Measurements from ENCODE around the gene DYNLL2. TPM values are rescaled to one million over a fixed set of nuclear protein-coding genes. Genes with fewer than 3 reads are reported as not detected.

The DYNLL2 gene
- total RNA-seq, 2 experiments from 2014 or later, result 25.6 to 26.1 TPM

DNA sequence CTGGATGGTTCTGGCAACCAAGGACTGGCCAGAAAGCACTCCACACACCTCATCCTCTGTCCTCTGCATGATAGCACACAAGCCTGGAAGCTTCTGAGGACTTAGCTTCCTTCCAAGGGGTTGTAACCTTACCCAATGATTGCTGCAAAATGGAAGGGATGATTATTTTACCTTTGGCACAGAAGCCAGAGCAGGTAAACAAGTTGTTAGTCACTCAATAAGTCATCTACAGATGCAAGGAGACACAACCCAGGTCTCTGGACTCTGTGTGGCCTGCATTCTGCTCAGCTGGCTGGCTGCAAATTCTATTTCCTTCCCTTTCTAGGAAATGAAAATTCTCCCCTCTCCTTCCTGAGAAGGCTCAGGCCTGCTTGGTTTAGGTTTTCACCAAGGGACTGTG lies 26.7 kb upstream of the DYNLL2 start:
- POLR2A ChIA-PET, result interaction anchor here (0.7 kb wide), 1 partner anchor 22 kb away, joined by 3 read pairs; no protein-coding TSS in a partner anchor
- H3K4me3 Mint-ChIP-seq, result no peak overlapping the region
- no peaks in the 10 kb centered on the region for H3K36me3 Mint-ChIP-seq (ENCODE audit: low read depth)
- DNase-seq (no peak), ATAC-seq (no peak)
- no peaks in the 10 kb centered on the region for H3K9me3 Mint-ChIP-seq
- CTCF ChIA-PET, result interaction anchor here (1.2 kb wide), 1 partner anchor 56 kb away, joined by 3 read pairs; no protein-coding TSS in a partner anchor
- intact Hi-C loops (cut with micrococcal nuclease), result no loop called here
- no peak overlapping the region for H3K27ac Mint-ChIP-seq
- H3K4me1 Mint-ChIP-seq (ENCODE audit: low read depth), result peaks cover 14% of the 10 kb centered on the region
- H3K27me3 Mint-ChIP-seq, result peaks cover 3% of the 10 kb centered on the region
- TF ChIP-seq, protein P1, sequence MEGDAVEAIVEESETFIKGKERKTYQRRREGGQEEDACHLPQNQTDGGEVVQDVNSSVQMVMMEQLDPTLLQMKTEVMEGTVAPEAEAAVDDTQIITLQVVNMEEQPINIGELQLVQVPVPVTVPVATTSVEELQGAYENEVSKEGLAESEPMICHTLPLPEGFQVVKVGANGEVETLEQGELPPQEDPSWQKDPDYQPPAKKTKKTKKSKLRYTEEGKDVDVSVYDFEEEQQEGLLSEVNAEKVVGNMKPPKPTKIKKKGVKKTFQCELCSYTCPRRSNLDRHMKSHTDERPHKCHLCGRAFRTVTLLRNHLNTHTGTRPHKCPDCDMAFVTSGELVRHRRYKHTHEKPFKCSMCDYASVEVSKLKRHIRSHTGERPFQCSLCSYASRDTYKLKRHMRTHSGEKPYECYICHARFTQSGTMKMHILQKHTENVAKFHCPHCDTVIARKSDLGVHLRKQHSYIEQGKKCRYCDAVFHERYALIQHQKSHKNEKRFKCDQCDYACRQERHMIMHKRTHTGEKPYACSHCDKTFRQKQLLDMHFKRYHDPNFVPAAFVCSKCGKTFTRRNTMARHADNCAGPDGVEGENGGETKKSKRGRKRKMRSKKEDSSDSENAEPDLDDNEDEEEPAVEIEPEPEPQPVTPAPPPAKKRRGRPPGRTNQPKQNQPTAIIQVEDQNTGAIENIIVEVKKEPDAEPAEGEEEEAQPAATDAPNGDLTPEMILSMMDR (IDR thresholded peaks at IDR 0.05), result no peak

DNA sequence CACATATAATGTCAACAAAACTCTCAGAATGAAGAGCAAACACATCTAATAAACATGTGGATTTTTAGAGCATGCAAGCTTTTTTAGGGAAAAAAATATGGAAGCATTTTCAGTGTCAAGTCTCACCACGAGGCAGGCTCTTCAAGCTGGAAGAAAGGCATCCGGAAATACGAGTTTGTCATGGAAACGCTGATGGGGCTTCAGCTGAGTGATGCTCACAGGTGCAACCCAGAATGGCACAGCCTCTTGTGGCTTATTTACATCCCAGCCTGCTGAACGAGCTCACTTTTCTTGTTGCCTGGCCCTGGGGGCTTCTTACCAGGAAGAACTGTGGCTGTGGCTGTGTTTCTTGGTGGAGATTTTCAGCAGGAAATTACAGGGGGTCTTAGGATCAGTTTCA lies 24.1 kb upstream of the DYNLL2 start:
- DNase-seq (no peak), ATAC-seq (no peak)
- H3K9me3 Mint-ChIP-seq, result no peaks in the 10 kb centered on the region
- H3K27ac Mint-ChIP-seq, result no peak overlapping the region
- TF ChIP-seq, protein P1 (IDR thresholded peaks at IDR 0.05), result no peak
- intact Hi-C loops (cut with micrococcal nuclease), result no loop called here
- CTCF ChIA-PET, result no interaction called here
- H3K4me3 Mint-ChIP-seq, result no peak overlapping the region
- H3K36me3 Mint-ChIP-seq (ENCODE audit: low read depth), result no peaks in the 10 kb centered on the region
- peaks cover 3% of the 10 kb centered on the region for H3K27me3 Mint-ChIP-seq
- POLR2A ChIA-PET, result no interaction called here
- no peaks in the 10 kb centered on the region for H3K4me1 Mint-ChIP-seq (ENCODE audit: low read depth)

DNA sequence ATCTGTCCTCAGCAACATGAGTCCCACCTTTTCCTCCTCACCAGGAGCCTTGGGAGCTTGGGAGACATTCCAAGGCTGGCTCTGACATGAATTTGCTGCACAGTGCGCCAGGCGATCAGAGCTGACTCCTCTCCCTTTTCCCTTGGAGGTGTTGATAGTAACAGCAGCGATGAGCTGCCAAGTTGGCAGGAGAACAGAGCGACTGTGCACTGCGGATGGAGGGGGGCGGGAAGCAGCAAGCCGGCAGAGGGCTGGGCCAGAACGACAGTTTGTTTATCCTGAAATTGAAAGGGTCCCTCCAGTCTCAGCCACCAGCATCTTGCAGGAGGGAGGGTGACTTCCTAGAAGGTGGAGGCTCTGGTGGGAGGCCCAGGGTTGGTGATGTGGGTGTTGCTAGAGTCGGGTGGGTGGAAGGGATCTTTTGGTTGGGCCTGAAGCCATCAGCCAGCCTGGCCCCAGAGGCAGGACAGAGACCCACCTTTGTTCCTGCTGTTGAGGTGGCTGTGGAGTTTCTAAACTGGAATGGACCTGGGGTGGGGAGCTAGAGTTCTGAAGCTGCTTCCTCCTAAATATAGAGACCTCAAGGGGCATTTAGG lies 22.5 kb upstream of the DYNLL2 start:
- Mint-ChIP-seq H3K4me3 (no peak overlapping the region), H3K27me3 (peaks cover 3% of the 10 kb centered on the region), H3K27ac (no peak overlapping the region), H3K36me3 (ENCODE audit: low read depth) (no peaks in the 10 kb centered on the region), H3K9me3 (no peaks in the 10 kb centered on the region), H3K4me1 (ENCODE audit: low read depth) (no peaks in the 10 kb centered on the region)
- TF ChIP-seq, protein P1 (IDR thresholded peaks at IDR 0.05), result no peak
- ATAC-seq (no peak), DNase-seq (no peak)
- intact Hi-C loops (cut with micrococcal nuclease), result no loop called here
- CTCF ChIA-PET, result interaction anchor here (1.3 kb wide), 1 partner anchor 61 kb away, joined by 3 read pairs; no protein-coding TSS in a partner anchor
- POLR2A ChIA-PET, result interaction anchor here (0.9 to 1.6 kb wide), 2 partner anchors 10 to 53 kb away, joined by 3 read pairs; partner anchors contain the start of gene SRSF1

DNA sequence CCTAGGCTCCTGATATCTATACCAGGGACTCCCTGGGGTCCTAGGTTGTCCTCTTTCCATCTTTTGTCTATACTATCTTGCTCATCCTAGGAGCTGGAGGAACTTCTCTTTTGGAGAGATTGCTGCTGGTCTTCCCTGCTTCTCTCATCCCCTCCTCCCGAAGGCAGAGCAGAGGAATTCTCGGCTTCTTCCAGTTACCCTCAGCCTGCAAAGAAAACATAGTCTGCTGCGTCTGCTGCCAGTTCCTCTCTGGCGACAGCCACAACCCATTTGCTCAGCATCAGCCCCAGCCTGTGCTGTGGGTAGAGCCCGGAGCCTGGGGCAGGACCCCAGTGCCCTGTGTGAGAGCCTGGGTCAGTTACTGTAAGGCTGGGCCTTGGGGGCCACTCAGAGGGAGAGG lies 21.5 kb upstream of the DYNLL2 start:
- no peak overlapping the region for H3K27ac Mint-ChIP-seq
- POLR2A ChIA-PET, result interaction anchor here (1.6 kb wide), 1 partner anchor 54 kb away, joined by 3 read pairs; the partner anchor contains the start of gene SRSF1
- no peaks in the 10 kb centered on the region for H3K36me3 Mint-ChIP-seq (ENCODE audit: low read depth)
- no peak for DNase-seq
- CTCF ChIA-PET, result interaction anchor here (1.3 kb wide), 1 partner anchor 62 kb away, joined by 3 read pairs; no protein-coding TSS in a partner anchor
- no peak overlapping the region for H3K4me3 Mint-ChIP-seq
- intact Hi-C loops (cut with micrococcal nuclease), result no loop called here
- TF ChIP-seq, protein P1 (IDR thresholded peaks at IDR 0.05), result no peak
- H3K4me1 Mint-ChIP-seq (ENCODE audit: low read depth), result no peaks in the 10 kb centered on the region
- no peaks in the 10 kb centered on the region for H3K9me3 Mint-ChIP-seq
- H3K27me3 Mint-ChIP-seq, result peaks cover 3% of the 10 kb centered on the region
- ATAC-seq, result no peak

DNA sequence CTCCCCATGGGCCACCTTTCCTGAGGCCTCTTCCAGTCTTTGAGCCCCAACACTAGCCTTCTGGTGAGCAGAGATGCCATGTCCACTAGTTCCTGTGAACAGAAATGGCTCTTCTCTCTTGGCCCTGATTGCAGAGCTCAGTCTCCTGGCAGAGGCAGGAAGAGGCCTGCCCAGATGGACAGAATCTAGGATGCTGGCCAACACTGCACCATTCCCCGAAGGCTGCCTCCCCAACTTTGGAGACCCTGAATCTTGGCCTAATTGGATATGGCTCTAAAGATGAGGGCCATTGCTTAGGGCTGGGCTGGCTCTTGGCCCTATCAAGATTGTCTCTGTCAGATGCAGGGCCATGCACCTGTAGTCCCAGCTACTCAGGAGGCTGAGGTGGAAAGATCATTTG lies 18.0 kb upstream of the DYNLL2 start:
- no peak overlapping the region for H3K4me3 Mint-ChIP-seq
- H3K27ac Mint-ChIP-seq, result no peak overlapping the region
- no peaks in the 10 kb centered on the region for H3K9me3 Mint-ChIP-seq
- TF ChIP-seq, protein P1 (IDR thresholded peaks at IDR 0.05), result no peak
- intact Hi-C loops (cut with micrococcal nuclease), result no loop called here
- ATAC-seq (no peak), DNase-seq (no peak)
- ChIA-PET POLR2A (no interaction called here), CTCF (no interaction called here)
- no peaks in the 10 kb centered on the region for H3K4me1 Mint-ChIP-seq (ENCODE audit: low read depth)
- H3K27me3 Mint-ChIP-seq, result peaks cover 3% of the 10 kb centered on the region
- no peaks in the 10 kb centered on the region for H3K36me3 Mint-ChIP-seq (ENCODE audit: low read depth)

All from activated CD8-positive, alpha-beta T cell treated with anti-CD3 and anti-CD28 coated beads for 36 hours (primary cell).